Astrocyte of the cerebellum (primary cell): Measurements from ENCODE around the gene ADARB2.

Experiments
- DNase-seq: peaks from one replicate; pipeline ENCODE4 v3.0.0-alpha.2; 2011; ENCODE audit warnings: low read depth
- H3K4me3 ChIP-seq: 2 replicates; pipeline ENCODE4 v1.5.1; 2011; ENCODE audit warnings: mild to moderate bottlenecking, low read depth, low read length, moderate library complexity
- CTCF ChIP-seq: IDR thresholded peaks from 2 replicates; pipeline ENCODE4 v1.5.1; 2012; ENCODE audit warnings: low read length, low read depth, moderate library complexity, mild to moderate bottlenecking; ENCODE audit errors: missing control alignments
- in situ Hi-C: cut with HindIII; loops from 2 replicates; pipeline ENCODE4 v1.10.0; 2017; ENCODE audit warnings: low sequenced_read_pairs

The ADARB2 gene

GRCh38 chr10:1394155-1394912, 343.0 kb downstream of the ADARB2 start:
- in situ Hi-C loops: no loop called here
- TF ChIP-seq CTCF: no peak
- DNase-seq: no peak
- H3K4me3 ChIP-seq: no peak overlapping the region

- no peak for DNase-seq
- TF ChIP-seq CTCF: no peak
- H3K4me3 ChIP-seq: no peak overlapping the region
- in situ Hi-C loops: no loop called here
Observed at GRCh38 chr10:1393481-1393880, 343.8 kb downstream of the ADARB2 start.

- no peak overlapping the region for H3K4me3 ChIP-seq
- in situ Hi-C loops: no loop called here
- no peak for DNase-seq
- no peak for TF ChIP-seq CTCF
Observed at GRCh38 chr10:1392127-1392526, 345.2 kb downstream of the ADARB2 start.

GRCh38 chr10:1390200-1390599, 347.1 kb downstream of the ADARB2 start:
- no peak overlapping the region for H3K4me3 ChIP-seq
- in situ Hi-C loops: no loop called here
- DNase-seq: no peak
- no peak for TF ChIP-seq CTCF

GRCh38 chr10:1384026-1384425, 353.3 kb downstream of the ADARB2 start:
- in situ Hi-C loops: no loop called here

GRCh38 chr10:1382711-1383110, 354.6 kb downstream of the ADARB2 start:
- DNase-seq: no peak
- in situ Hi-C loops: no loop called here
- TF ChIP-seq CTCF: no peak
- H3K4me3 ChIP-seq: no peak overlapping the region

More at GRCh38 chr10:1384026-1384425, 353.3 kb downstream of the ADARB2 start:
- no peak for TF ChIP-seq CTCF
- H3K4me3 ChIP-seq: no peak overlapping the region
- DNase-seq: no peak

GRCh38 chr10:1381339-1381738, 356.0 kb downstream of the ADARB2 start:
- no peak for TF ChIP-seq CTCF
- in situ Hi-C loops: no loop called here
- no peak for DNase-seq
- H3K4me3 ChIP-seq: no peak overlapping the region
